ENCODE data around the gene TNFAIP3.

DNA sequence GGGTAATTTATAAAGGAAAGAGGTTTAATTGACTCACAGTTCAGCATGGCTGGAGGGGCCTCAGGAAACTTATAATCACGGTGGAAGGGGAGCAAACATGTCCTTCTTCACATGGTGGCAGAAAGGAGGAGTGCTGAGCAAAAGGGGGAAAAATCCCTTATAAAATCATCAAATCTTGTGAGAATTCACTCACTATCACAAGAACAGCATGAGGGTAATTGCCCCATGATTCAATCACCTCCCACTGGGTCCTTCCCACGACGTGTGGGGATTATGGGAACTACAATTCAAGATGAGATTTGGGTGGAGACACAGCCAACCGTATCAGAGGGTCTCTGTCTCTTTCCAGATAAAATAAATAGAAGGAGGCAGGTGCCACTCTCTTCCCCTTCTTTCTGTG is 48.7 kb downstream of the TNFAIP3 start:
- TF ChIP-seq, protein P1, sequence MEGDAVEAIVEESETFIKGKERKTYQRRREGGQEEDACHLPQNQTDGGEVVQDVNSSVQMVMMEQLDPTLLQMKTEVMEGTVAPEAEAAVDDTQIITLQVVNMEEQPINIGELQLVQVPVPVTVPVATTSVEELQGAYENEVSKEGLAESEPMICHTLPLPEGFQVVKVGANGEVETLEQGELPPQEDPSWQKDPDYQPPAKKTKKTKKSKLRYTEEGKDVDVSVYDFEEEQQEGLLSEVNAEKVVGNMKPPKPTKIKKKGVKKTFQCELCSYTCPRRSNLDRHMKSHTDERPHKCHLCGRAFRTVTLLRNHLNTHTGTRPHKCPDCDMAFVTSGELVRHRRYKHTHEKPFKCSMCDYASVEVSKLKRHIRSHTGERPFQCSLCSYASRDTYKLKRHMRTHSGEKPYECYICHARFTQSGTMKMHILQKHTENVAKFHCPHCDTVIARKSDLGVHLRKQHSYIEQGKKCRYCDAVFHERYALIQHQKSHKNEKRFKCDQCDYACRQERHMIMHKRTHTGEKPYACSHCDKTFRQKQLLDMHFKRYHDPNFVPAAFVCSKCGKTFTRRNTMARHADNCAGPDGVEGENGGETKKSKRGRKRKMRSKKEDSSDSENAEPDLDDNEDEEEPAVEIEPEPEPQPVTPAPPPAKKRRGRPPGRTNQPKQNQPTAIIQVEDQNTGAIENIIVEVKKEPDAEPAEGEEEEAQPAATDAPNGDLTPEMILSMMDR (conservative IDR thresholded peaks at IDR 0.05; ENCODE audit: low read depth, low read length) = no peak
- TF ChIP-seq POLR2A (IDR thresholded peaks at IDR 0.05; ENCODE audit: low read depth, low read length) (no peak), FOS (IDR thresholded peaks at IDR 0.05; ENCODE audit: low read depth, low read length) (no peak), SMC3 (IDR thresholded peaks at IDR 0.05; ENCODE audit: low read depth, low read length) (no peak), MXI1 (IDR thresholded peaks at IDR 0.05; ENCODE audit: borderline replicate concordance, low read depth, low read length) (no peak), MAZ (IDR thresholded peaks at IDR 0.05; ENCODE audit: borderline replicate concordance, low read depth, low read length) (no peak), RAD21 (IDR thresholded peaks at IDR 0.05; ENCODE audit: low read length) (no peak), CEBPB (IDR thresholded peaks at IDR 0.05; ENCODE audit: low read depth, low read length) (no peak), CHD1 (IDR thresholded peaks at IDR 0.05; ENCODE audit: low read depth, low read length) (no peak), RFX5 (IDR thresholded peaks at IDR 0.05; ENCODE audit: low read depth, low read length) (no peak)
- TF ChIP-seq, protein P2, sequence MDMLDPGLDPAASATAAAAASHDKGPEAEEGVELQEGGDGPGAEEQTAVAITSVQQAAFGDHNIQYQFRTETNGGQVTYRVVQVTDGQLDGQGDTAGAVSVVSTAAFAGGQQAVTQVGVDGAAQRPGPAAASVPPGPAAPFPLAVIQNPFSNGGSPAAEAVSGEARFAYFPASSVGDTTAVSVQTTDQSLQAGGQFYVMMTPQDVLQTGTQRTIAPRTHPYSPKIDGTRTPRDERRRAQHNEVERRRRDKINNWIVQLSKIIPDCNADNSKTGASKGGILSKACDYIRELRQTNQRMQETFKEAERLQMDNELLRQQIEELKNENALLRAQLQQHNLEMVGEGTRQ (IDR thresholded peaks at IDR 0.05; ENCODE audit: low read depth, low read length) = no peak
